HepG2 (cell line): ENCODE data around the gene PGP. TPM values are rescaled to one million over a fixed set of nuclear protein-coding genes. Genes with fewer than 3 reads are reported as not detected.

Source experiments
- CBFB ChIP-seq: sonication (generic); formaldehyde crosslinking; IDR thresholded peaks from 2 replicates; pipeline ENCODE4 v1.4.0; 2020; ENCODE audit warnings: missing genetic modification reagents
- CENPX ChIP-seq: sonication (generic); formaldehyde crosslinking; IDR thresholded peaks from 2 replicates; pipeline ENCODE4 v1.9.0; 2021; ENCODE audit warnings: mild to moderate bottlenecking, missing genetic modification reagents, moderate library complexity
- CHCHD3 ChIP-seq: sonication (generic); formaldehyde crosslinking; IDR thresholded peaks from 2 replicates; pipeline ENCODE4 v1.8.0; 2022; ENCODE audit warnings: mild to moderate bottlenecking, missing genetic modification reagents, moderate library complexity
- ETV6 ChIP-seq: sonication (generic); formaldehyde crosslinking; conservative IDR thresholded peaks from 2 replicates; pipeline ENCODE4 v1.4.0; 2020; ENCODE audit warnings: missing genetic modification reagents
- FOXJ3 ChIP-seq: sonication (generic); formaldehyde crosslinking; IDR thresholded peaks from 2 replicates; pipeline ENCODE4 v1.4.0; 2020; ENCODE audit warnings: missing genetic modification reagents, mild to moderate bottlenecking, borderline replicate concordance
- GATA4 ChIP-seq: sonication (generic); IDR thresholded peaks from 2 replicates; pipeline ENCODE4 v1.6.1; 2016; ENCODE audit warnings: antibody characterized with exemption, low read depth, borderline replicate concordance
- HDAC6 ChIP-seq: fragments of 200-600 bp; sonication (generic); IDR thresholded peaks from 2 replicates; pipeline ENCODE4 v1.7.0; 2017; ENCODE audit warnings: mild to moderate bottlenecking, antibody characterized with exemption, low read length, low read depth
- HOXA3 ChIP-seq: sonication (generic); formaldehyde crosslinking; IDR thresholded peaks from 2 replicates; pipeline ENCODE4 v1.5.0; 2020; ENCODE audit warnings: missing genetic modification reagents
- NFATC3 ChIP-seq: sonication (generic); formaldehyde crosslinking; IDR thresholded peaks from 2 replicates; pipeline ENCODE4 v1.5.1; 2020; ENCODE audit warnings: mild to moderate bottlenecking, missing genetic modification reagents
- NR2C2 ChIP-seq: sonication (generic); formaldehyde crosslinking; IDR thresholded peaks from 2 replicates; pipeline ENCODE4 v1.4.0; 2020; ENCODE audit warnings: missing genetic modification reagents, mild to moderate bottlenecking, moderate library complexity, borderline replicate concordance
- SIN3A ChIP-seq: IDR thresholded peaks from 2 replicates; pipeline ENCODE4 v1.6.1; 2011; ENCODE audit warnings: low read depth, mild to moderate bottlenecking, control low read depth, low read length, borderline replicate concordance
- TGIF2 ChIP-seq: IDR thresholded peaks from 2 replicates; pipeline ENCODE4 v1.6.1; 2016; ENCODE audit warnings: control low read depth, missing compliant biosample characterization
- TOE1 ChIP-seq: sonication (generic); formaldehyde crosslinking; IDR thresholded peaks from 2 replicates; pipeline ENCODE4 v1.4.0; 2020; ENCODE audit warnings: mild to moderate bottlenecking, missing genetic modification reagents
- ZBTB20 ChIP-seq: sonication (generic); formaldehyde crosslinking; IDR thresholded peaks from 2 replicates; pipeline ENCODE4 v1.8.1; 2023; ENCODE audit warnings: missing genetic modification reagents, low read depth, mild to moderate bottlenecking, borderline replicate concordance
- ZKSCAN5 ChIP-seq: sonication (generic); formaldehyde crosslinking; IDR thresholded peaks from 2 replicates; pipeline ENCODE4 v1.5.1; 2020; ENCODE audit warnings: mild to moderate bottlenecking, missing genetic modification reagents
- ZKSCAN8 ChIP-seq: IDR thresholded peaks from 2 replicates; pipeline ENCODE4 v1.6.1; 2016; ENCODE audit warnings: borderline replicate concordance, missing genetic modification reagents, missing compliant biosample characterization
- ZNF260 ChIP-seq: sonication (generic); formaldehyde crosslinking; IDR thresholded peaks from 2 replicates; pipeline ENCODE4 v1.4.0; 2020; ENCODE audit warnings: missing genetic modification reagents, low read depth, mild to moderate bottlenecking, borderline replicate concordance
- ZNF30 ChIP-seq: sonication (generic); formaldehyde crosslinking; IDR thresholded peaks from 2 replicates; pipeline ENCODE4 v1.5.0; 2020; ENCODE audit warnings: mild to moderate bottlenecking, missing genetic modification reagents
- ZNF331 ChIP-seq: sonication (generic); formaldehyde crosslinking; IDR thresholded peaks from 2 replicates; pipeline ENCODE4 v1.4.0; 2020; ENCODE audit warnings: missing genetic modification reagents
- ZNF589 ChIP-seq: sonication (generic); formaldehyde crosslinking; conservative IDR thresholded peaks from 2 replicates; pipeline ENCODE4 v1.8.0; 2022; ENCODE audit warnings: mild to moderate bottlenecking, moderate library complexity, missing genetic modification reagents
- ZNF780A ChIP-seq: sonication (generic); formaldehyde crosslinking; IDR thresholded peaks from 2 replicates; pipeline ENCODE4 v1.8.0; 2022; ENCODE audit warnings: mild to moderate bottlenecking, missing genetic modification reagents, moderate library complexity
- ZNF781 ChIP-seq: sonication (generic); formaldehyde crosslinking; IDR thresholded peaks from 2 replicates; pipeline ENCODE4 v1.5.1; 2020; ENCODE audit warnings: borderline replicate concordance, mild to moderate bottlenecking, missing genetic modification reagents; ENCODE audit errors: not compliant biosample characterization
- polyA plus RNA-seq, 8 experiments: library from polyadenylated mRNA; depleted of rRNA in 3 of 8; stranded (reverse) in 7 of 8; unstranded in 1 of 8; fragments of >200 nt; fragmentation: Illumina TruSeq in 4 of 8; extraction: Trizol in 4 of 8; gene quantifications; 2 replicates each; pipeline versions ENCODE4 v1.2.1 to v1.2.3, GENCODE V29; 2011 to 2016; ENCODE audit warnings: low read depth in 4 of 8, missing spikeins in 1 of 8, mixed read lengths in 1 of 8; ENCODE audit not compliant: insufficient read depth in 1 of 8
- total RNA-seq, 5 experiments: library from RNA; depleted of rRNA; stranded (reverse); fragments of >200 nt; fragmentation: Illumina TruSeq; extraction: Trizol; gene quantifications; 2 replicates each; pipeline ENCODE4 v1.2.3, GENCODE V29; 2016; ENCODE audit warnings: low read depth in 1 of 5
- TF ChIP-seq, protein P1 (sequence below): sonication (generic); formaldehyde crosslinking; IDR thresholded peaks from 2 replicates; pipeline ENCODE4 v1.4.0; 2020; ENCODE audit warnings: missing genetic modification reagents
- TF ChIP-seq, protein P2 (sequence below): sonication (generic); formaldehyde crosslinking; IDR thresholded peaks from 2 replicates; pipeline ENCODE4 v1.5.0; 2020; ENCODE audit warnings: mild to moderate bottlenecking, missing genetic modification reagents
- TF ChIP-seq, protein P3 (sequence below): sonication (generic); formaldehyde crosslinking; IDR thresholded peaks from 2 replicates; pipeline ENCODE4 v1.8.0; 2022; ENCODE audit warnings: mild to moderate bottlenecking, missing genetic modification reagents

PGP gene
- total and polyA plus RNA-seq, 2 of the 13 experiments (the other 11 are each of a cell fraction or from before 2014, with no cell fraction given) = 7.3 to 18.3 TPM

DNA sequence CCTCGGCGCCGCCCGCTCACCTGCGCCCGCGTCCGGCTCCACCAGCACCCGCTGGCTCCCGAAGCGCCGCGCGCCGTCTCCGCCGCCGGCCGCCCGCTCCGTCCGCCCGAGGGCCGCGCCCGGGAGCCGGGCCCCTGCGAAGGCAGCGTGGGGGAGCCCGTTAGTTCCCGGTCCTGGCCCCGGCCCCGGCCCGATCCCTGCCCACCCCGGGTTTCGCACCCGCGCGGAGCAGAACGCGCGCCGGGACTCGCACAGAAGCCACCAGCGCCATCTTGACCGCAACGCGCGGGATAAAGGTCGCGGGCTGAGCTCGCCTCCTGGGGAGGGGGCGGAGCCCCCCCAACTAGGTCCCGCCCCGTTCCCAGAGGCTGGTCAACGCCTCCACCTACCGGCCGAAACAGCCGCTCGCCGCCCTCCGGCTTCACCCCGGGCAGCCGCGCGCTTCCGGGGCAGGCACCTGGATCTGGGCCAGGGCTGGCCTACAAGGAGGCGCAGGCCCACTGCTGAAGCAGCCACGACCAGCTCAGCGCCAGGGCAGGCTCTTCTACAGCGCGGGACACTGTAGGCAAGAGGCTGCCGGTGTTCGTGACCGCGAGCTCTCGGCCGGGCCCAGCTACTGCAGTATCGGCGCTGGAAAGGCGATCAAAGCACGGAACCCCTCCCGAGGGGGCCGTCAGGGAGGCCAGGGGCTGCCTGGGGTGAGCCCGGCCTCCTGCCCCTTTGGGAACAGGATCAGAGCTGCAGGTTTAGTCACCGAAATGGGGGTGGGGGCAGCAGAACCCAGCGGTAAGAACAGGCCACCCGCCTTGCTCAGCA is 36.9 kb upstream of the PGP start, which contains the start of gene ECI1 (continued):
- TF ChIP-seq CENPX (no peak), CBFB (CRISPR knock-in tag) (peak; percentile 93), ZKSCAN5 (no peak), ZNF781 (CRISPR knock-in tag) (peak; percentile 85), HDAC6 (no peak), ZNF260 (CRISPR knock-in tag) (no peak), HOXA3 (peak; percentile 84), FOXJ3 (CRISPR knock-in tag) (peak; percentile 26; the same call in 1 of the 2 replicates), ZNF30 (CRISPR knock-in tag) (no peak), ZNF331 (CRISPR knock-in tag) (peak; percentile 91), GATA4 (peak; percentile 67; the same call in 1 of the 2 replicates), NR2C2 (CRISPR knock-in tag) (peak; percentile 89), ZKSCAN8 (CRISPR knock-in tag) (peak; percentile 80; the same call in 1 of the 2 replicates), TGIF2 (peak; percentile 79; the same call in 1 of the 2 replicates), SIN3A (peak; percentile 74; the same call in 1 of the 2 replicates), ETV6 (CRISPR knock-in tag) (0 out of 2 replicates have a peak, but pooled peaks have one; percentile 32), TOE1 (CRISPR knock-in tag) (no peak), CHCHD3 (CRISPR knock-in tag) (no peak), ZBTB20 (CRISPR knock-in tag) (no peak), ZNF780A (CRISPR knock-in tag) (no peak), ZNF589 (CRISPR knock-in tag) (0 out of 2 replicates have a peak, but pooled peaks have one; percentile 46), NFATC3 (CRISPR knock-in tag) (no peak)
- TF ChIP-seq, protein P1, sequence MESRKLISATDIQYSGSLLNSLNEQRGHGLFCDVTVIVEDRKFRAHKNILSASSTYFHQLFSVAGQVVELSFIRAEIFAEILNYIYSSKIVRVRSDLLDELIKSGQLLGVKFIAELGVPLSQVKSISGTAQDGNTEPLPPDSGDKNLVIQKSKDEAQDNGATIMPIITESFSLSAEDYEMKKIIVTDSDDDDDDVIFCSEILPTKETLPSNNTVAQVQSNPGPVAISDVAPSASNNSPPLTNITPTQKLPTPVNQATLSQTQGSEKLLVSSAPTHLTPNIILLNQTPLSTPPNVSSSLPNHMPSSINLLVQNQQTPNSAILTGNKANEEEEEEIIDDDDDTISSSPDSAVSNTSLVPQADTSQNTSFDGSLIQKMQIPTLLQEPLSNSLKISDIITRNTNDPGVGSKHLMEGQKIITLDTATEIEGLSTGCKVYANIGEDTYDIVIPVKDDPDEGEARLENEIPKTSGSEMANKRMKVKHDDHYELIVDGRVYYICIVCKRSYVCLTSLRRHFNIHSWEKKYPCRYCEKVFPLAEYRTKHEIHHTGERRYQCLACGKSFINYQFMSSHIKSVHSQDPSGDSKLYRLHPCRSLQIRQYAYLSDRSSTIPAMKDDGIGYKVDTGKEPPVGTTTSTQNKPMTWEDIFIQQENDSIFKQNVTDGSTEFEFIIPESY (CRISPR knock-in tag) = peak; percentile 25; the same call in 1 of the 2 replicates
- TF ChIP-seq, protein P2, sequence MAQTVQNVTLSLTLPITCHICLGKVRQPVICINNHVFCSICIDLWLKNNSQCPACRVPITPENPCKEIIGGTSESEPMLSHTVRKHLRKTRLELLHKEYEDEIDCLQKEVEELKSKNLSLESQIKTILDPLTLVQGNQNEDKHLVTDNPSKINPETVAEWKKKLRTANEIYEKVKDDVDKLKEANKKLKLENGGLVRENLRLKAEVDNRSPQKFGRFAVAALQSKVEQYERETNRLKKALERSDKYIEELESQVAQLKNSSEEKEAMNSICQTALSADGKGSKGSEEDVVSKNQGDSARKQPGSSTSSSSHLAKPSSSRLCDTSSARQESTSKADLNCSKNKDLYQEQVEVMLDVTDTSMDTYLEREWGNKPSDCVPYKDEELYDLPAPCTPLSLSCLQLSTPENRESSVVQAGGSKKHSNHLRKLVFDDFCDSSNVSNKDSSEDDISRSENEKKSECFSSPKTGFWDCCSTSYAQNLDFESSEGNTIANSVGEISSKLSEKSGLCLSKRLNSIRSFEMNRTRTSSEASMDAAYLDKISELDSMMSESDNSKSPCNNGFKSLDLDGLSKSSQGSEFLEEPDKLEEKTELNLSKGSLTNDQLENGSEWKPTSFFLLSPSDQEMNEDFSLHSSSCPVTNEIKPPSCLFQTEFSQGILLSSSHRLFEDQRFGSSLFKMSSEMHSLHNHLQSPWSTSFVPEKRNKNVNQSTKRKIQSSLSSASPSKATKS (CRISPR knock-in tag) = no peak
- TF ChIP-seq, protein P3, sequence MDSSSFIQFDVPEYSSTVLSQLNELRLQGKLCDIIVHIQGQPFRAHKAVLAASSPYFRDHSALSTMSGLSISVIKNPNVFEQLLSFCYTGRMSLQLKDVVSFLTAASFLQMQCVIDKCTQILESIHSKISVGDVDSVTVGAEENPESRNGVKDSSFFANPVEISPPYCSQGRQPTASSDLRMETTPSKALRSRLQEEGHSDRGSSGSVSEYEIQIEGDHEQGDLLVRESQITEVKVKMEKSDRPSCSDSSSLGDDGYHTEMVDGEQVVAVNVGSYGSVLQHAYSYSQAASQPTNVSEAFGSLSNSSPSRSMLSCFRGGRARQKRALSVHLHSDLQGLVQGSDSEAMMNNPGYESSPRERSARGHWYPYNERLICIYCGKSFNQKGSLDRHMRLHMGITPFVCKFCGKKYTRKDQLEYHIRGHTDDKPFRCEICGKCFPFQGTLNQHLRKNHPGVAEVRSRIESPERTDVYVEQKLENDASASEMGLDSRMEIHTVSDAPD (CRISPR knock-in tag) = peak; percentile 86
